ENCODE measurements around the gene ANGPTL7.

- TF ChIP-seq POLR2AphosphoS5 (IDR thresholded peaks at IDR 0.05; ENCODE audit: borderline replicate concordance, low read depth, low read length): no peak
- TF ChIP-seq EZH2 (IDR thresholded peaks at IDR 0.05): no peak
Measured at GRCh38 chr1:11176081-11176706, 13.0 kb upstream of the ANGPTL7 start.
